Neuron (in vitro differentiated cells): Measurements from ENCODE around the gene HOMER3.
"Not testable (repeated sequence)": the region's sequence is repeated elsewhere in the genome, so short reads cannot be mapped to it uniquely, and the experiment has no call there.

Source experiments
- H2AFZ ChIP-seq: one replicate; pipeline ENCODE4 v1.6.1; 2013; ENCODE audit warnings: low read depth, mild to moderate bottlenecking, inconsistent platforms, low read length, moderate library complexity
- H3K27me3 ChIP-seq: one replicate; pipeline ENCODE4 v1.6.1; 2013; ENCODE audit warnings: low read length; ENCODE audit not compliant: insufficient read depth
- H3K36me3 ChIP-seq: one replicate; pipeline ENCODE4 v1.6.1; 2013; ENCODE audit warnings: low read length; ENCODE audit not compliant: insufficient read depth
- H3K4me1 ChIP-seq: one replicate; pipeline ENCODE4 v1.6.1; 2013; ENCODE audit warnings: low read length; ENCODE audit not compliant: insufficient read depth
- H3K4me3 ChIP-seq: 2 replicates; pipeline ENCODE4 v1.5.1; 2013; ENCODE audit warnings: mild to moderate bottlenecking, low read length, moderate library complexity
- H3K9me3 ChIP-seq: one replicate; pipeline ENCODE4 v1.6.1; 2013; ENCODE audit warnings: low read length

HOMER3 gene

DNA sequence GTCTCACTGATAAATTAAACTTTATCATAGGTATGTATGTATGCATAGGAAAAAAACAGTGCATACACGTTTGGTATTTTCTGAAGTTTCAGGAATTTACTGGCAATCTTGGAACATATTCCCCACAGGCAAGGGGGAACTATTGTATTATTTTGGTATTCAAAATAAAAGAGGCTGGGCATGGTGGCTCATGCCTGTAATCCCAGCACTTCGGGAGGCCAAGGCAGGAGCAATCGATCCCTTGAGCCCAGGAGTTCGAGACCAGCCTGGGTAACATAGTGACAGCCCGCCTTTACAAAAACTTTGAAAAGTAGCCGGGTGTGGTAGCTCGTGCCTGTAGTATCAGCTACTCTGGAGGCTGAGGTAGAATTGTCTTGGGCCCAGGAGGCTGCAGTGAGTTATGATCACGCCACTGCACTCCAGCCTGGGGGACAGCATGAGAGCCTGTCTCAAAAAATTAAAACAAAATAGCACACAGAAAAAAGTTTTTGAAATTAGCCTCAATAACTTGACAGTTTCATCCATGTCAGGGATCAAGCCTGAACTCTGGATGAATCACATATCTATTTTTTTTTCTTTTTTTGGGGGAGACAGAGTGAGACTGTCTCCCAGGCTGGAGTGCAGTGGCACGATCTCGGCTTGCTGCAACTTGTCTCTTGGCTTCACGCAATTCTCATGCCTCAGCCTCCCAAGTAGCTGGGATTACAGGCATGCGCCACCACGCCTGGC lies 29.1 kb upstream of the HOMER3 start:
- H2AFZ ChIP-seq, result no peak overlapping the region
- peaks cover 2% of the 10 kb centered on the region for H3K4me1 ChIP-seq

GRCh38 chr19:18967358-18968146 lies 26.5 kb upstream of the HOMER3 start:
- H3K36me3 ChIP-seq, result no peaks in the 10 kb centered on the region

More for the DNA sequence above, 29.1 kb upstream of the HOMER3 start:
- Histone ChIP-seq H3K36me3 (no peaks in the 10 kb centered on the region), H3K4me3 (no peak overlapping the region), H3K9me3 (peaks cover 3% of the 10 kb centered on the region), H3K27me3 (no peaks in the 10 kb centered on the region)

GRCh38 chr19:18966307-18966706 lies 25.3 kb upstream of the HOMER3 start:
- no peaks in the 10 kb centered on the region for H3K36me3 ChIP-seq
- peaks cover 2% of the 10 kb centered on the region for H3K4me1 ChIP-seq
- H2AFZ ChIP-seq, result no peak overlapping the region
- peaks cover 3% of the 10 kb centered on the region for H3K9me3 ChIP-seq
- no peaks in the 10 kb centered on the region for H3K27me3 ChIP-seq
- no peak overlapping the region for H3K4me3 ChIP-seq

More at GRCh38 chr19:18967358-18968146, 26.5 kb upstream of the HOMER3 start:
- Histone ChIP-seq H2AFZ (no peak overlapping the region), H3K27me3 (no peaks in the 10 kb centered on the region), H3K4me1 (peaks cover 2% of the 10 kb centered on the region), H3K4me3 (no peak overlapping the region), H3K9me3 (peaks cover 3% of the 10 kb centered on the region)

GRCh38 chr19:18964121-18964520 lies 23.1 kb upstream of the HOMER3 start:
- H3K27me3 ChIP-seq, result no peaks in the 10 kb centered on the region
- no peak overlapping the region for H3K4me3 ChIP-seq
- H3K4me1 ChIP-seq, result peaks cover 2% of the 10 kb centered on the region
- no peaks in the 10 kb centered on the region for H3K36me3 ChIP-seq
- no peak overlapping the region for H2AFZ ChIP-seq
- peaks cover 3% of the 10 kb centered on the region for H3K9me3 ChIP-seq

GRCh38 chr19:18961767-18962620 lies 21.0 kb upstream of the HOMER3 start:
- Histone ChIP-seq H2AFZ (no peak overlapping the region), H3K9me3 (no peaks in the 10 kb centered on the region), H3K4me3 (no peak overlapping the region), H3K36me3 (no peaks in the 10 kb centered on the region), H3K4me1 (peaks cover 2% of the 10 kb centered on the region), H3K27me3 (no peaks in the 10 kb centered on the region)

DNA sequence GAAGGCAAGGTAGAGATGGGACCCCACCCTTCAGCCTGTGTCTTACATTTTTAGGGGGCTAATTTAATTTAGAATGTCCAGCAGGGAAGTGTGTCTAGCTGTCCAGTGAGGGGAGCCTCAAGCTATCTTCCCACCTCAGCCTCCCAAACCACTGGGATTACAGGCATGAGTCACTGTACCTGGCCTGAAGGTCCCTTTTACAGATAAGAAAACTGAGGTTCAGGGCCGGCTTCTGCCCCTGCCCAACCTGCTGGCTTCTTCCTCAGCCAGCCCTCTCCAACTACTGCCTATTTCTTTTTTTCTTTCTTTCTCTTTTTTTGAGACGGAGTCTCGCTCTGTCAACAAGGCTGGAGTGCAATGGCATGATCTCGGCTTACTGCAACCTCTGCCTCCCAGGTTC lies 19.4 kb upstream of the HOMER3 start:
- Histone ChIP-seq H3K9me3 (no peaks in the 10 kb centered on the region), H3K36me3 (no peaks in the 10 kb centered on the region), H3K27me3 (no peaks in the 10 kb centered on the region), H2AFZ (no peak overlapping the region), H3K4me3 (no peak overlapping the region), H3K4me1 (no peaks in the 10 kb centered on the region)

DNA sequence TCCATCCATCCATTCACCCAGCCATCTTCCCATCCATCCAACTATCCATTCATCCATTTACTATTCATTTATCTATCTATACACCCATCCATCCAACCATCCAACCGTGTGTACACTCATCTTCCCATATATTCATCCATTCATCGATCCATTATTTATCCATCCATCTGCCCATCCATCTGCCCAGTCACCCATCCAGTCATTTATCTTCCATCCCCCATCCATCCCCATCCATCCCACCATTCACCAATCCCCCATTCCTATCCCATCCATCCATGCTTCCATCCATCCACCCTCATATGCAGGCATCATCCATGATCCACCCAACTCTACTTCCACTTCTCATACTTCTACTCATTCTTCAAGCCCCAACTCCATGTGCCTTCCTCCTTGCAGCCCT lies 14.0 kb upstream of the HOMER3 start:
- Histone ChIP-seq H3K9me3 (no peaks in the 10 kb centered on the region), H3K27me3 (no peaks in the 10 kb centered on the region), H3K4me1 (no peaks in the 10 kb centered on the region), H3K36me3 (no peaks in the 10 kb centered on the region), H3K4me3 (no peak overlapping the region), H2AFZ (no peak overlapping the region)

GRCh38 chr19:18954094-18954493 lies 13.1 kb upstream of the HOMER3 start:
- H3K4me3 ChIP-seq, result no peak overlapping the region
- H3K36me3 ChIP-seq, result no peaks in the 10 kb centered on the region
- no peak overlapping the region for H2AFZ ChIP-seq
- H3K27me3 ChIP-seq, result no peaks in the 10 kb centered on the region
- H3K4me1 ChIP-seq, result no peaks in the 10 kb centered on the region
- H3K9me3 ChIP-seq, result no peaks in the 10 kb centered on the region

DNA sequence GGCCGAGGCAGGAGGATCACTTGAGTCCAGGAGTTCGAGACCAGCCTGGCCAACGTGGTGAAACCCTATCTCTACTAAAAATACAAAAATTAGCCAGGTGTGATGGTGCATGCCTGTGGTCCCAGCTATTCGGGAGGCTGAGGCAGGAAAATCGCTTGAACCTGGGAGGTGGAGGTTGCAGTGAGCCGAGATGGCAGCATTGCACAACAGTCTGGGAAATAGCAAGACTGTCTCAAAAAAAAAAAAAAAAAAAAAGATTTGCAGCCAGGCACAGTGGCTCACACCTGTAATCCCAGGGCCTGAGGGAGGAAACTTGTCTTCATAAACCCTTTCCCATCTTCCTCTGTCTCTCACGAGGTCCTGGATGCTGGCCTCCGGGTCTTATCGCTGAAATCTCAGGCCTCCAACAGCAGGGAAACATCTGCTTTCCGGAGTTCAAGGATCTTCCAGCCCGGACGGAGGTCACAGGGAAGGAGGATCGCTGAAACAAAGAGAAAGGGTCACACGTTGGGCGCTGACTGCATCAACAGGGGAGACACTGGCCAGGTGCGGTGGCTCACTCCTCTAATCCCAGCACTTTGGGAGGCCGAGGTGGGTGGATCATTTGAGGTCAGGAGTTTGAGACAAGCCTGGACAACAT lies 11.5 kb upstream of the HOMER3 start:
- not testable (repeated sequence) for H3K27me3 ChIP-seq, H3K9me3 ChIP-seq, H3K4me3 ChIP-seq, H2AFZ ChIP-seq, H3K4me1 ChIP-seq, H3K36me3 ChIP-seq

- no peak overlapping the region for H3K4me3 ChIP-seq
- H3K36me3 ChIP-seq, result no peaks in the 10 kb centered on the region
- H3K9me3 ChIP-seq, result no peaks in the 10 kb centered on the region
- H3K4me1 ChIP-seq, result no peaks in the 10 kb centered on the region
- no peak overlapping the region for H2AFZ ChIP-seq
- no peaks in the 10 kb centered on the region for H3K27me3 ChIP-seq
These were observed 10.8 kb upstream of the HOMER3 start for GRCh38 chr19:18951721-18952281.

- Histone ChIP-seq H3K4me1 (no peaks in the 10 kb centered on the region), H3K27me3 (no peaks in the 10 kb centered on the region), H3K4me3 (no peak overlapping the region), H3K36me3 (no peaks in the 10 kb centered on the region), H2AFZ (no peak overlapping the region), H3K9me3 (no peaks in the 10 kb centered on the region)
These were observed 8.8 kb upstream of the HOMER3 start for GRCh38 chr19:18949858-18950257.

- no peaks in the 10 kb centered on the region for H3K9me3 ChIP-seq
- H2AFZ ChIP-seq, result no peak overlapping the region
- no peaks in the 10 kb centered on the region for H3K27me3 ChIP-seq
- H3K4me1 ChIP-seq, result no peaks in the 10 kb centered on the region
- no peaks in the 10 kb centered on the region for H3K36me3 ChIP-seq
- no peak overlapping the region for H3K4me3 ChIP-seq
These were observed 7.9 kb upstream of the HOMER3 start for GRCh38 chr19:18948976-18949356.
